ENCODE measurements around the gene HNMT.
"Not testable (repeated sequence)": the region's sequence is repeated elsewhere in the genome, so short reads cannot be mapped to it uniquely, and the experiment has no call there.

HNMT gene

DNA sequence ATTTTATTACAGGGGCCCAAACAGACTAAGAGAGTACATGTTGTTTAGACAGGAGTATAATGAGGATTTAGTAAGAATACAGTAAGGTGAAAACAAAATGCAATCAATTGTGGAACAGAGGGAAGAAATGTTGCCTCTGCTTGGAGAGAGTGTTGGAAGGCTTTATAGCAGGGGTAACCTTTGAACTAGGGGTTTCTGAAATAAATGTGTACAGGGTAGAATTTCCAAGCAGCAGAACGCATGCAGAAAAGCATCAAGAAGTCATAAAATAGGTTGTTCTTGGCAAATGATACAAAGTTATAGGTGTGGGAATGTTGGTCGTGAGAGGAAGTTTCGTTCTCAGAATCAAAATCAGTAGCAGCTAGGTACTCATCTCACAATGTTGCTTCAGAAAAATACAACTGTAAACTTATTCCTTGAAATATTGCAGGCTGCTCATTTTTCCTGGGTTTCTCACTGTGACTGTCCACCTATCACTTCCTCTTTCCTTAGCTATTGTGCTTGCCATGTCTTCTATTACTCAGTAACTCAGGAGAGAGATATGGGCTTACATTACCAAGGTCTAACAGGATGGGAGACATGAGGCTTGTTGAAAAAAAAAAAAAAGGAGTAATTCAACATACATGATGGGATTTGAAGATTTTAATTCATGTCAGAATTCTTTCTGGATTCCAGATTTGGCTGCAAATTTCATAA lies 17.1 kb upstream of the HNMT start:
- DNase-seq: no peak

DNA sequence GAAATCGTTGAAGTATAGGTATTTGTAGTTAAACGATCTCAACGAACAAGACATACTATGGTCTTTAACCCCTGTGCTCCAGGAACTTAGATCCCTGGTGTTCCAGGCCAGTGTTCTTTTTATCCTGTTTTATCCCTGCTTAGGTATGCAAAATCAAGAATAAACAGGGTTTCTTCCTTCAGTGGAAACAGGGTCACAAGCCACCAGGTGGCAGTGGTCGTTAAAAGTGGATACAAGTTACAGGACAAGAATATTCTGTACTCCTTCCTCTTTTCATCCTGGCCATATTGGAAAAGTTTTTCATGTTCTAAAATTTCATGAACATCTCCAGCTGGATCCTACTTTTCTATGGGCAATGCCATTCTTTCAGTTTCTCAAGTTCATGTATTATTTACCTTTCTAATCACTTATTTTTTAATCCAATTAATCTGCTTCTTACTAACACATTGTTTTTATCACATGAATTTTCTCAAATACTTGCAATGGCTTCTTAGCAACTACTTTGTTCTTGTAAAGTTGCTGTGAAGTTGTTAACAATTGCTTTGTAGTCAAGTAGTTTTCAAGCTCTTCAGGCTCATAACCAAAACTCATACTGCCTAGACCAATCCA lies 16.4 kb upstream of the HNMT start:
- DNase-seq: peak; percentile 65

- no peak for DNase-seq
These were observed 15.4 kb upstream of the HNMT start for GRCh38 chr2:137948894-137949293.

- no peak for DNase-seq
These were observed 14.0 kb upstream of the HNMT start for GRCh38 chr2:137950238-137950637.

- DNase-seq: no peak
These were observed 12.7 kb upstream of the HNMT start for GRCh38 chr2:137951586-137951985.

DNA sequence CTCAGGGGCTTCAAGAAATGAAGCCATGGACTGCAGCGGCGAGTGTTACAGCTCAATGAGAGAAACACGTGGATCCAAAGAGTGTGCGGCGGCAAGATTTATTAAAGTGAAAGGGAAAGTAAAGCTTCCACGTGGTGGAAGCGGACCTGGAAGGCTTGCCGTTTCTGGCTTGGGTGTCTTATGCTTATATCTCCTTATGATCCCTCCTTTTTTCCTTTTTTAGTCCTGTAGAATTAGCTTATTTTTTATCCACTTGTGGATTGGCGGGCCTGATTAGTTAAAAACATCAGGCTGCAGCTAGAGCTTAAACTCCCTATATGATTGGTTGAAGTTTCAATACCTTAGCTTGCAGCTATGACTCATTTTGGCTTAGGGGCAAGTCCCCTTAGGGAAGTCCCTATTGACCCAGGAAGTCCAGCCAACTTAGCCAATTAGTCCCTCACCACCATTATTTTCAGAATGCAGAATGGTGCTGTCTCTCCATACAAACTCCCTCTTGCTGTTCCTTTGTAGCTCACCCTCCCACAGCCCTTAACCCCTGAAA lies 11.6 kb upstream of the HNMT start:
- no peak for DNase-seq

DNA sequence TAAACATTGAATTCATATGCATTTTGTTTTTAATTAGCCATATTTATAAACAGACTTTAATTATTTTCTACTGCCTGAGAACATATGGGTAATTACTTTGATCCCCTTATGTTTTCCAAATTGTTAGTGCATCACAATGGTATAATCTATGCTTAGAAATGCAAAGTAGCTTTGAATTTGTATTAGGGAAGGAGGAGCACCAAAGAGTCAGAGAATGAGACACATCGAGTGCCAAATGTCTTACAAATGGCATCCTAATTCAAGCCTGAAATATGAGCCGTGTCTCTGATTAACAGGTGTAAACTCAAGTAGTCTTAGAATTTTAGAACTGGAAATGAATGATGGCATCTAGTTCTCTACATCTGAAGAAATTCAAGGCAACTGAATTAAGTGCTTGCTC lies 8.7 kb upstream of the HNMT start:
- no peak for DNase-seq

DNA sequence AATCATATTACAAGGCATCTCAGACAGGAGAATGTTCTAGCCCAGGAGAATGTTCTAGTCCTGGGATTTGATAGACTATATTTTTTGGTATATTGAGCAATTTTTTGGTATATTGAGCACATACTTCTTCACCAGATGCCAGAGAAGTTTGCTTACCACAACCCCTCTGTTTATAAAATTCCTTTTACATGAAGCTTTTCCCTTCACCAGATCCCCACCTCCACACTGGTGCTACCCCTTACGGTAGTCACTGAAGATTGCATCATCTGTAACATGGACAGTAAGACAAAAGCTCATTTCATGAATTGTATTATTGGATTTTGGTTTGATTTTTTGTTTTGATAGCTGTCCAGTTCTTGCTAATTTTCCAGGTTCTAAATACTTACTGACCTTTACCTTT lies 7.2 kb upstream of the HNMT start:
- DNase-seq: no peak

GRCh38 chr2:137959166-137959565 lies 5.1 kb upstream of the HNMT start:
- DNase-seq: no peak

GRCh38 chr2:137960223-137960622 lies 4.0 kb upstream of the HNMT start:
- no peak for DNase-seq

DNA sequence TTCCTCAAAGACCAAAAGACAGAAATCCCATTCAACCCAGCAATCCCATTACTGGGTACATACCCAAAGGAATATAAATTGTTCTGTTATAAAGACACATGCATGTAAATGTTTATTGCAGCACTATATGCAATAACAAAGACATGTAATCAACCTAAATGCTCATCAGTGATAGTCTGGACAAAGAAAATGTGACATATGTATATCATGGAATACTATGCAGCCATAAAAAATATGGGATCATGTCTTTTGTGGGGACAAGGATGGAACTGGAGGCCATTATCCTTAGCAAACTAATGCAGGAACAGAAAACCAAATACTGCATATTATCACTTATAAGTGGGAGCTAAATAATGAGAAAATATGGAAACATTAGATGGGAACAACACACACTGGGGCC lies 2.7 kb upstream of the HNMT start:
- DNase-seq: no peak

- DNase-seq: no peak
These were observed 673 bp upstream of the HNMT start for GRCh38 chr2:137963535-137964065.

GRCh38 chr2:137964859-137965459 lies 686 bp downstream of the HNMT start:
- DNase-seq: no peak

GRCh38 chr2:137966043-137966442 lies 1.8 kb downstream of the HNMT start:
- DNase-seq: no peak

DNA sequence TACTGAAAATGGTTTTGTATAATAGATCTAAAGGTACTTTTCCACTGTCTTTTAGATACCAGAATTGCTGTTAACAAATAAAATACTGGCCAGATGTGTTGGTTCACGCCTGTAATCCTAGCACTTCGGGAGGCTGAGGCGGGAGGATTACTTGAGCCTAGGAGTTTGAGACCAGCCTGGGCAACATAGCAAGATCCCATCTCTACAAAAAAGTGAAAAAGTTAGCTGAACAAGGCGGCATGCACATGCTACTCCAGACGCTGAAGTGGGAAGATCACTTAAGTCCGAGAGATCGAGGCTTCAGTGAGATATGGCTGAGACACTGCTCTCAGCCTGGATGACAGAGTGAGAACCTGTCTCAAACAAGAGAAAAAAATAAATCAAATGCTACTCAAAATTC lies 2.8 kb downstream of the HNMT start:
- no peak for DNase-seq

GRCh38 chr2:137968477-137969417 lies 4.5 kb downstream of the HNMT start:
- DNase-seq: no peak

GRCh38 chr2:137969418-137969765 lies 5.1 kb downstream of the HNMT start:
- no peak for DNase-seq

DNA sequence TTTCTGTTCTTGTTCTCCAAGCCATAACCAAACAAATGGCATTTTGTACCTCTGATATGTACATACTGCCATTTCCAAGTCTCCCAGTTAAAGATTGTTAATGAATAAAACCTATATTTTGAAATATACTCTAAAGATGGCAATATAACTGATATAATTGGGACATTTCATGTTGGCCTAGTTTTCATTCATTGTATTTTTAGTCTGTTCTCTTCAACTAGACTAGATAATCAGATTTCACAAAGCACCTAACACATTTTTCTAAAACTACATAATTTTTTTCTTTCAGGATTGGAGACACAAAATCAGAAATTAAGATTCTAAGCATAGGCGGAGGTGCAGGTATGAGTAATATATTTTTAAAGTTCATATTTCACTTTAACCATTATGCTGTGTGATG lies 5.6 kb downstream of the HNMT start:
- no peak for DNase-seq

DNA sequence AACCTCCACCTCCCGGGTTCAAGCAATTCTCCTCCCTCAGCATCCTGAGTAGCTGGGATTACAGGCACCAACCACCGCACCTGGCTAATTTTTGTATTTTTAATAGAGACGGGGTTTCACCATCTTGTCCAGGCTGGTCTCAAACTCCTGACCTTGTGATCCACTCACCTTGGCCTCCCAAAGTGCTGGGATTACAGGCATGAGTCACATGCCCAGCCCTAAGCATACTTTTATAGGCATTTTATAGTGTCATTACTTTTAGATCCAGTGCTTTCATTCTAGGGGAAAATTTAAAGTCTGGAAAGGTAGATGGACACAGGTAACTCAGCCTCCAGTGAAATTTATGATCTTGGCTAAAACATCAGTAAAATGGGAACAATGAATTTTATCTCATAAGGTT lies 7.0 kb downstream of the HNMT start:
- DNase-seq: not testable (repeated sequence)

DNA sequence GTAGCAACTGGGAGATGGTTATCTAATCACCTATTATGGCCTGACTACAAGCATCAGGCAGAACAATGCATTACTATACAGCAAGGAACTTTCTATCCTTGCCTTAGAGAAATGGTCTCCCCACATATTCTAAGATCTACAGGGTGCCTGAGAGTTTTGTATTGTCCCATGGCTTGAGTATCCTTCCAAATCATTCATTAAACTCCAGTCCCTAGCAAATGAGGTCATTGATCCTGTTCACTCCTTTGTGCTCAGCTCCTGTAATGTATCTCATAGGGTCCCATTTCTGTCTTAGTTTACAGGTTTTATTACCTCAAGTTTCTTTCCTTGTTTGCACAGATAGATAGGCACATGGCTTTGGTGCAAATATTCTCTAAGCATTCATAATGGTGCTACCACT lies 9.0 kb downstream of the HNMT start:
- DNase-seq: no peak

DNA sequence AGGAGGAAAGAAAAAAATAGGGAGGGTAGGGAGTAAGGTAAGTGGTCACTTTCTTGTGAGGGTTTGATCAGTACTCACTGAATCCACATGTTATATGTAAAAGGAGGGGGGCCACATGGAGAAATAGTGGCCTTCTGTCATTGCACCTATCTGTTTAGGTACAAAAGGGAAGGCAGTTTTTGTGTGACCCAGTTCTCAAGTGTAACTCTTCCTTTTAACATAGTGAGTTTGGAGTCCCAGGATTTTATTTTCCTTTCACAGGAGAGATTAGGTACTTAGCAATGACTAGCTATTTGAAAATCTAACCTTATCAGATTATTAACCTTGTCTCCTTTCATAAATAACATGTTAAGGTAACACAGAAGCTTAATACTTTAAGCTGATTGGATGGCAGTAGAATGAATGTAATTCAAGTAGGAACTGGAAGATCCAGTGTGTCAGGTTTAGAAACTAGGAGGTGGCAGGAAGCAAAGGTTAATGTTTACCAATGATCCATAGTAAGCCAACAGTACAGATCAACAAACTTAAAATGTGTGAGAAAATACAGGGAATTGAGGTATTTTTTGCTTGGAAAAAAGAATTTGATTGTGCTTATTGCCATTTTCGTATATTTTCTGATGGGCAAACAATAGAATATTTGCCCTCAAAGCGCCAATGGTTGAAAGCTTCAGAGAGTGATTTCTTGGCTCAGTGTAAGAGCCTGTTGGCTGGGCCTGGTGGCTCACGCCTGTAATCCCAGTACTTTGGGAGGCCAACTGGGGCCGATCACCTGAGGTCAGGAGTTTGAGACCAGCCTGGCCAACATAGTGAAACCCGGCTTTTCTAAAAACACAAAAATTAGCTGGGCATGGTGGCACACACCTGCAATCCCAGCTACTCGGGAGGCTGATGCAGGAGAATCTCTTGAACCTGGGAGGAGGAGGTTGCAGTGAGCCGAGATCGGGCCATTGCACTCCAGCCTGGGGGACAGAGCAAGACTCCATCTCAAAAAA lies 11.3 kb downstream of the HNMT start:
- no peak for DNase-seq

DNA sequence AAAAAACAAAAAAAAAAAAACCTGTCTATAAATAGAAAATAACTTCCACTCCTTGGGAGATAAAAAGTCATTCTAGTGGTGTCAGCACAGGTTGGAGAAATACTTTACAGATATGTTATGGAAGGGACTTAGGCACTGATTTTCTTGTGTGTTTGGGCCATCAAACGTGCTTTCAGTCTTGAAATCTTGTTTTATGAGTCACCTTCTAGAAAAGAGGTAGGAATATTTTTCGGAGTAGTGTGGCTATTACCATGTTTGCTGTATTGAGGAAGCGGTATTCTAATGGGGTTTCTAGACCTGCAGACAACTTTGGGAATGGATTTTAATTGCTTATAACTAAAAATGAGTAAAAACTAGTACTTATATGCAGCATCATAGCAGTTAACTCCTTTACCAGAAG lies 12.0 kb downstream of the HNMT start:
- no peak for DNase-seq

Measured in NCI-H1694 (cell line).